ENCODE measurements around the gene ALKBH3. TPM values are rescaled to one million over a fixed set of nuclear protein-coding genes. Genes with fewer than 3 reads are reported as not detected.

The ALKBH3 gene
- total RNA-seq, 1 experiment from 2014 or later, result 36.7 TPM

- BruUV-seq (replicated peaks), result no TSS peak
- RAD21 ChIA-PET (ENCODE audit: low non-redundant PET in 1 of 2, low total read pairs in 2 of 2, uncharacterized antibody in 2 of 2, unreplicated experiment in 2 of 2), result no interaction called here
- Histone ChIP-seq H3K9me2 (ENCODE audit: insufficient read depth) (no peaks in the 10 kb centered on the region), H3K4me1 (ENCODE audit: control insufficient read depth in 1 of 2, insufficient read depth in 2 of 2, low read length in 2 of 2) (no peaks in the 10 kb centered on the region), H3K9me3 (ENCODE audit: control insufficient read depth in 1 of 2, insufficient read depth in 1 of 2, low read depth in 1 of 2, low read length in 2 of 2) (0 out of 4 replicates have a peak, but pooled peaks cover 0 to 6% of the 10 kb centered on the region in 2 experiments), H3K4me2 (ENCODE audit: low read length) (no peak overlapping the region), H4K20me1 (ENCODE audit: insufficient read depth) (no peaks in the 10 kb centered on the region), H3K4me3 (replicated peaks in 1 of 2; ENCODE audit: low read depth in 1 of 2, low read length in 2 of 2) (no peak overlapping the region), H3K27ac (ENCODE audit: low read depth, low read length) (no peak overlapping the region), H3K9ac (ENCODE audit: low read length) (no peak overlapping the region), H3K79me2 (ENCODE audit: insufficient read depth, low read length) (no peaks in the 10 kb centered on the region), H3K36me3 (ENCODE audit: control insufficient read depth in 1 of 2, insufficient read depth in 2 of 2, low read length in 2 of 2) (no peaks in the 10 kb centered on the region), H2AFZ (ENCODE audit: low read depth, low read length, poor library complexity, severe bottlenecking) (no peak overlapping the region), H3K27me3 (ENCODE audit: insufficient read depth, low read length) (no peaks in the 10 kb centered on the region)
- intact Hi-C loops (cut with micrococcal nuclease), result no loop called here
- CTCF ChIA-PET, result interaction anchor here (1.1 kb wide), 1 partner anchor 11 kb away, joined by 4 read pairs; no protein-coding TSS in a partner anchor
- ATAC-seq, result no peak
- TF ChIP-seq SP1 (IDR thresholded peaks at IDR 0.05; ENCODE audit: low read depth) (no peak), EZH2 (IDR thresholded peaks at IDR 0.05) (no peak), EGR1 (IDR thresholded peaks at IDR 0.05; ENCODE audit: low read depth) (no peak), ZBTB33 (IDR thresholded peaks at IDR 0.05; ENCODE audit: extremely low read depth, insufficient replicate concordance, low read length) (no peak), TCF7L2 (IDR thresholded peaks at IDR 0.05; ENCODE audit: borderline replicate concordance, extremely low read depth, insufficient read depth, insufficient read length) (no peak), SRF (IDR thresholded peaks at IDR 0.05; ENCODE audit: low read depth) (no peak), RAD21 (IDR thresholded peaks at IDR 0.05; ENCODE audit: low read depth) (no peak), ATF3 (IDR thresholded peaks at IDR 0.05) (no peak), EZH2phosphoT487 (IDR thresholded peaks at IDR 0.05; ENCODE audit: borderline replicate concordance) (no peak), JUND (IDR thresholded peaks at IDR 0.05) (no peak), CBX3 (IDR thresholded peaks at IDR 0.05; ENCODE audit: low read depth) (no peak), ELF1 (IDR thresholded peaks at IDR 0.05; ENCODE audit: borderline replicate concordance, low read depth) (no peak)
- POLR2A ChIA-PET, result no interaction called here
- DNase-seq (ENCODE audit: low read depth, low spot score), result no peak
These were observed 74.9 kb downstream of the ALKBH3 start for GRCh38 chr11:43955381-43956118.
